NT2/D1 (cell line): ENCODE results near the gene UGT1A6.

Source experiments
- SUZ12 ChIP-seq: IDR thresholded peaks from 2 replicates; pipeline ENCODE4 v1.6.1; 2011; ENCODE audit not compliant: insufficient read length, insufficient read depth; ENCODE audit errors: extremely low read depth
- YY1 ChIP-seq: IDR thresholded peaks from 2 replicates; pipeline ENCODE4 v1.6.1; 2011; ENCODE audit not compliant: insufficient read length, insufficient read depth
- ZNF274 ChIP-seq: IDR thresholded peaks from 2 replicates; pipeline ENCODE4 v1.6.1; 2011; ENCODE audit warnings: mild to moderate bottlenecking, low read depth, low read length

DNA sequence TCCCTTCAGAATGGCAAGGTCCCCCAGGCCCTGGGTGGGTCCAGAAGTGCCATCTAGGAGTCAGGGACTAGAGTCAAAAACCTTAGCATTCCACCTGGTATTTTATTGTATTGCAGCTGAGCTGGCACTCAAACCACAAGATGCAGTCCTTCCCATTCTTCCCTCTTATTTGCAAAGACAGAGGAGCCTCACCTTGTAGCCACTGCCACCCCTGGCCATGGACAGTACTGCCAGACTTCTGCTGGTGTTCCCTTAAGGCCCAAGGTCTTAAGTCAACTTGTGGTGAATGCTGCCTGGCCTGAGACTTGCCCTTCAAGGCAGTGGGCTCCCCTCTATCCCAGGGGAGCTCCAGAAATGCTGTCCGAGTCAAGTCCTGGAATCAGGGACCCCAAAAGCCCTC, 49.6 kb upstream of the UGT1A6 start:
- TF ChIP-seq ZNF274: no peak
- no peak for TF ChIP-seq YY1
- TF ChIP-seq SUZ12: no peak
